Sigmoid colon (tissue), 7 donors: Measurements from ENCODE around the gene ROPN1B. TPM values are rescaled to one million over a fixed set of nuclear protein-coding genes. Genes with fewer than 3 reads are reported as not detected.
"Not testable (repeated sequence)": the region's sequence is repeated elsewhere in the genome, so short reads cannot be mapped to it uniquely, and the experiment has no call there.

Source experiments
- DNase-seq: peaks from one replicate; pipeline ENCODE4 v3.0.0-alpha.2; 2019
- H3K27ac ChIP-seq, 4 donors: fragments of 200-600 bp; sonication (generic); one replicate each; pipeline ENCODE4 v1.5.1; 2016 to 2019; ENCODE audit warnings: mild to moderate bottlenecking in 1 of 4
- H3K27me3 ChIP-seq, 3 donors: fragments of 200-600 bp; sonication (generic); one replicate each; pipeline ENCODE4 v1.5.1; 2019; ENCODE audit warnings: mild to moderate bottlenecking in 1 of 3
- H3K36me3 ChIP-seq, 4 donors: fragments of 200-600 bp; sonication (generic); one replicate each; pipeline ENCODE4 v1.5.1; 2016 to 2019
- H3K4me1 ChIP-seq, 4 donors: fragments of 200-600 bp; sonication (generic); one replicate each; pipeline ENCODE4 v1.5.1; 2017 to 2019
- H3K4me3 ChIP-seq, 4 donors: fragments of 200-600 bp; sonication (generic); one replicate each; pipeline ENCODE4 v1.5.1; 2017 to 2019; ENCODE audit warnings: mild to moderate bottlenecking in 2 of 4, moderate library complexity in 1 of 4
- H3K9me3 ChIP-seq, 4 donors: fragments of 200-600 bp in 3 of 4; sonication (generic) in 3 of 4; one replicate each; pipeline versions ENCODE4 v1.5.1 to v1.6.1; 2013 to 2019
- CTCF ChIP-seq, 4 experiments: fragments of 450-650 bp in 3 of 4; fragments of 200-600 bp in 1 of 4; IDR thresholded peaks; one replicate each; pipeline ENCODE4 v1.5.1; 2016 to 2019; ENCODE audit warnings: antibody characterized with exemption in 4 of 4, mild to moderate bottlenecking in 3 of 4, moderate library complexity in 2 of 4
- WGBS, 2 donors: extraction: QIAGEN DNeasy Blood & Tissue Kit; methylation state at CpG; one replicate each; pipeline ENCODE4 v1.1.7; 2013; 5-methylcytosine and 5-hydroxymethylcytosine counted together
- intact Hi-C: fragments of 100-400 bp; cut with DNase I; formaldehyde crosslinking; loops from one replicate; pipeline ENCODE4 v1.15.1; 2023
- polyA plus RNA-seq, 3 donors: library from polyadenylated mRNA; stranded (reverse); fragments of 200-250 nt; gene quantifications; one replicate each; pipeline ENCODE4 v1.2.3, GENCODE V29; 2013
- total RNA-seq, 4 donors: library from RNA; depleted of rRNA; stranded (reverse); fragments of >200 nt; gene quantifications; one replicate each; pipeline ENCODE4 v1.1.0, GENCODE V29; 2016
- donor health status: healthy with polysubstance abuse.
- donor health status: Bipolar disorder and iron deficiency.
- donor health status: healthy.

ROPN1B gene
- total RNA-seq (1 to 10 TPM in 1 of 4 donors, not detected in 3; 1.1 TPM), polyA plus RNA-seq (under 1 TPM in 1 of 3 donors, not detected in 2; 0.06 TPM)

- H3K27me3 ChIP-seq, DNase-seq, H3K36me3 ChIP-seq, H3K4me1 ChIP-seq, H3K4me3 ChIP-seq, intact Hi-C loops, H3K9me3 ChIP-seq, H3K27ac ChIP-seq: not testable (repeated sequence)
- 0 to 10% methylated on average over 3 to 6 of the region's 50 CpGs for WGBS, 2 donors
Measured at GRCh38 chr3:125968701-125969592, at the start of gene ROPN1B. TSS of gene ROPN1B (plus strand) at chr3:125969178. CDS start at chr3:125972055, 2,877 bp downstream.

GRCh38 chr3:125920191-125920590 is 48.8 kb upstream of the ROPN1B start:
- H3K4me3 ChIP-seq, H3K27ac ChIP-seq, H3K36me3 ChIP-seq, H3K9me3 ChIP-seq, intact Hi-C loops, H3K4me1 ChIP-seq, H3K27me3 ChIP-seq, DNase-seq: not testable (repeated sequence)
- whole genome bisulfite sequencing, 2 donors = 84 to 93% methylated on average over 10 of the region's 10 CpGs

GRCh38 chr3:125920751-125921279 is 48.2 kb upstream of the ROPN1B start:
- H3K27me3 ChIP-seq, H3K4me1 ChIP-seq, H3K36me3 ChIP-seq, intact Hi-C loops, DNase-seq, H3K27ac ChIP-seq, H3K9me3 ChIP-seq, H3K4me3 ChIP-seq: not testable (repeated sequence)
- WGBS, 2 donors = 87 to 92% methylated on average over 14 of the region's 14 CpGs

GRCh38 chr3:125921712-125922111 is 47.3 kb upstream of the ROPN1B start:
- H3K4me1 ChIP-seq, H3K27me3 ChIP-seq, H3K4me3 ChIP-seq, intact Hi-C loops, H3K36me3 ChIP-seq, DNase-seq, H3K27ac ChIP-seq, H3K9me3 ChIP-seq: not testable (repeated sequence)
- TF ChIP-seq CTCF (IDR thresholded peaks at IDR 0.05) = peak in 3 of 4 experiments; percentile 30 to 50 (median 32)
- WGBS, 2 donors = 42 to 68% methylated on average over 5 of the region's 5 CpGs

- H3K27me3 ChIP-seq, DNase-seq, H3K9me3 ChIP-seq, H3K27ac ChIP-seq, intact Hi-C loops, H3K4me3 ChIP-seq, H3K36me3 ChIP-seq, H3K4me1 ChIP-seq: not testable (repeated sequence)
- 95 to 96% methylated on average over 16 of the region's 16 CpGs for WGBS, 2 donors
Measured at GRCh38 chr3:125923324-125924115, 45.5 kb upstream of the ROPN1B start.

- H3K27me3 ChIP-seq, H3K9me3 ChIP-seq, H3K27ac ChIP-seq, H3K4me3 ChIP-seq, H3K4me1 ChIP-seq, H3K36me3 ChIP-seq, intact Hi-C loops, DNase-seq: not testable (repeated sequence)
- 85 to 90% methylated on average over 9 of the region's 9 CpGs for WGBS, 2 donors
Measured at GRCh38 chr3:125924276-125924675, 44.7 kb upstream of the ROPN1B start.

- H3K4me1 ChIP-seq, intact Hi-C loops, DNase-seq, H3K36me3 ChIP-seq, H3K27me3 ChIP-seq, H3K27ac ChIP-seq, H3K9me3 ChIP-seq, H3K4me3 ChIP-seq: not testable (repeated sequence)
- WGBS, 2 donors = 95% methylated on average over 13 of the region's 13 CpGs
Measured at GRCh38 chr3:125925727-125926126, 43.3 kb upstream of the ROPN1B start.
